Measurements from ENCODE around the gene ANKRD6. TPM values are rescaled to one million over a fixed set of nuclear protein-coding genes. Genes with fewer than 3 reads are reported as not detected.

ANKRD6 gene
- total RNA-seq, 1 experiment from 2014 or later = 1.8 TPM

DNA sequence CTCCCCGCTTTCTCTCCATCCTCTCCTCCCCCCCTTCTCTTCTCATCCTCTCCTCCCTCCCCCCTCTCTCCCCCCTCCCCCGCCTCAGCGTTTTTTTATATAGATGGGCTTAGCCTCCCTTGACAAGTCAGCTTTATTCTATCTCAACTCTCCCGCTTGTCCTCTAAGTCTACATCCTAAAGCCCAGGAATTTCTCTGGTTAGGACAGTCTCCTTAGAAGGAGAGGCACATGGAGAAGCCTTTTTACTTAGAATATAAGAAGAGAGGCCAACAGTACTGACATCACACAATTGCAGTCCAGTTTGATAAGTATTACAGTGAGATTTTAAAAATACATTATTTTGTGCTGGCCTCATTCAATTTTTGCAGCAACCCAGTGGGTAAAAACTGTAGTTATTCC lies 122.1 kb downstream of the ANKRD6 start:
- DNase-seq (ENCODE audit: extremely low read depth, low read depth) = no peak

DNA sequence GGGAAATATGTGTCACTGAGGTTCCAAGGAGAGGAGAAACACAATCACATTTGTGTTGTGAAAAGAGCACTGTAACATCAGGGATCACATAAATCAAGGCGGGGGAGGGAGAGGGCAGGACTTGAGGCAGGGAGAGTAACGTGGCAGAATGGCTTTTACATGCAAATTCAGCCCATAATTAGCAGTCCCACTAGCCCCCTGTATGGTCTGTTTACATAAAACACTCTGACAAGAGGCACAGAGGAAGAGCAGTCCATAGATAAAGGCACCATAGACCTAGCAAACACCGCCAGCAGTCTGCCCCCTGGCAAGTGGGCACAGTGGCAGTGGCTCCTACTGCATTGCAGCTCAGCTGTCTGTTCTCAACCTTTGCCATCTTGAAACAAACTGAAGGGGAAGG lies 122.9 kb downstream of the ANKRD6 start:
- DNase-seq (ENCODE audit: extremely low read depth, low read depth) = no peak

DNA sequence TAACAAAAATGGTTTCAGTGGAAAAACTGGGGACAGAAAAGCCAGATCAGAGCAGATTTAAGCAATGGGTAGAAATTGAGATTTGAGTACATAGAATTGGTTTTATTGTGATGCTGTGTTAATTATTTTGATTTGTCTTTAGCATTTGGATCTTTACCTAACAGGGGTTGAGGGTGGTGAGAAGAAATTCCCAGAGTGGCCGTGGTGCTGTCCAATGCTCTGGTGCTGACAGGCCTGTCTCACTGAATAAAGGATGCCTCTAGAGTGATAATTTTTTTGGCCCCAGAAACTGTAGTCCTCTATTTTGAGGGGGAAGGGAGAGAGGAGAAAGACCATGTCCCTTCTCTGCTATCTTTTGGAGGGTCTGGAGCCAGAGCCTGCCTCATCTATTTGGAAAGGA lies 126.5 kb downstream of the ANKRD6 start:
- no peak for DNase-seq (ENCODE audit: extremely low read depth, low read depth)

DNA sequence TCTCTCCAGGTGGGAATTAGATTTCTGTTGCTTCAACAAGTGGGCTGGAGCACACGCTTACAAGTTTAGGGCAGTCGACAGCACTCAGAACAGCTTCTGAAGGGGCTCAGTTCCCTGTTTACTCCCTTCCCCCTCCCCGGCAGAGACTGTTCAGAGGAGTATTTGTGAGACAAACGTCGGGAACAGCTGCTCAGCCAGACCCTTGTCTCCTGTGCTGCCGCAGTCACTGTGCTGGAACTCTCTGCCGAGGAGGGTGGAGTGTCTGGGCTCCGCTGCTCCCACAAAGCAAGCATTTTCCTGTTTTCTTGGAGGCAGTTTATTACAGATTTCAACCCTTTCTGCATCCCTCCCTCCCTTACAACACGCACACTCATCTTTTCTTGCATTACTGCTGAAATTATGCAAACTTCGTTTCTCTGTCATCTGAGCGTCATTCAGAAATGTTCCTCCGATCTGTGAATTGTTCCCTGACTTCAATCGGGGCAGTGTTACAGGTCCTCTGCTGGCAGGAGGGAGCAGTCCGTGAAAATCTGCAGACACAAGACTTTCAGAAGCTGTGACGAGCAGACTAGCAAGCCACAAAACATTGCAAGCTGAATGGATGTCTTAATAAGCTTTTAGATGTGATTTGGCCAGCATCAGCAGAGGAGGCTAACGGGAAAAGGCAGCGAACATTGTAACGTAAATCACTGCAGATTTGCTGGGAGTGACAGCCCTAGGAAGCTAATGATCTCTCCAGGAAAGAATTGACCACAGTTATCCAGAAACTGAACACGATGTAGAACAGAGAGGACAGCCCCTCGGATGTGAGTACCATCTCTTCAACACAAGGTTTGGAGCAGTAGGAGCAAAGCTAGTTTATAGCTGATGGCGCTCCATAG lies 129.4 kb downstream of the ANKRD6 start:
- no peak for DNase-seq (ENCODE audit: extremely low read depth, low read depth)

DNA sequence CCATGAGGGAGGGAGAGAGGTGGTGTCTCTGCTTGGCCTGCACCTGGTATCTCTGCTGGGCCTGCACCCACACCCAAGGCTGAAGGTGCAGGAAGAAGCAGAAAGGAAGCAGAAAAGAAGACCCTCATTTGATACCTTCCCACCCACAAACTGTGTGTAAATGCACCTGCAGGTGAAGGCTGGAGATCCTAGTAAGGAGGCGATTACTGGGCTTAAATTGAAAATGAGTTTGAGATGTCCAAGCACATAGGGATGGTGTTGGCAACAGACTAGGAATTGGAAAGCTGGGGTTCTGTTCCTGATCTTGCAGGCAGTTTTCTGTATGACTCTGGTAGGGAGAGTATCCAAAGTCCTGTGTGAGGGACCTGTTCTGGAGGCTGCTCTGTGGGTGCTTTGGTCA lies 130.9 kb downstream of the ANKRD6 start:
- no peak for DNase-seq (ENCODE audit: extremely low read depth, low read depth)

DNA sequence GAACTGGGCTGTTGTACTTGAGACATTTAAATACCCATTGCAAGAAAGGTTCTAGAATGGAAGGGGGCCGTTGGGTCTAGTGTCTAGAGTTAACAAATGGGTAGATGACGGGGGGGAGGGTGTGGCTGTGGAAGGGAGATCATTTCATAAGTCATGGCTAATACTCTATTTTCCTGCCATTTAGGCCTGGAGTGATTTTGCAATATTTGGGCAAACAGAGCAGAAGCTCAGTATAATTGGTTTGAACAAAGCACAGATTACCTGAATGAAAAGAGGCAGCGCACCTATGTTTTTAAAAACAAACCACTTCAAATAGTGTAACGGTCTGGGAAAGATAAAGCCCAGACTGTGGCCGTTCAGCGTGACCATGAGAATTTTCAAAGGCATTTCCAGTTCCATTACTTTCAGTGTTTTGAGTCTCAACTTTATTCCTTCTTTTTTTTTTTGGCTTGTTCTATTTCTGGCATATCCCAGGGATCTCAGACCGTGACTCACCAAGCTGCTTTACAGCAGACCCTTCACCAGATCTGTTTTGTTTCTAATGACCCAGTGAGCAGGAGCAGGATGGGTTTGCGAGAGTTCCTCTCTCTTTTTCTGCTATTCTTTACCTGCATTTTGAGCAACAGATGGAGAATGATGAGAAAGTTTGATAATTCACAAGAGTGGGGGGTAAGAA lies 131.9 kb downstream of the ANKRD6 start:
- DNase-seq (ENCODE audit: extremely low read depth, low read depth) = no peak

DNA sequence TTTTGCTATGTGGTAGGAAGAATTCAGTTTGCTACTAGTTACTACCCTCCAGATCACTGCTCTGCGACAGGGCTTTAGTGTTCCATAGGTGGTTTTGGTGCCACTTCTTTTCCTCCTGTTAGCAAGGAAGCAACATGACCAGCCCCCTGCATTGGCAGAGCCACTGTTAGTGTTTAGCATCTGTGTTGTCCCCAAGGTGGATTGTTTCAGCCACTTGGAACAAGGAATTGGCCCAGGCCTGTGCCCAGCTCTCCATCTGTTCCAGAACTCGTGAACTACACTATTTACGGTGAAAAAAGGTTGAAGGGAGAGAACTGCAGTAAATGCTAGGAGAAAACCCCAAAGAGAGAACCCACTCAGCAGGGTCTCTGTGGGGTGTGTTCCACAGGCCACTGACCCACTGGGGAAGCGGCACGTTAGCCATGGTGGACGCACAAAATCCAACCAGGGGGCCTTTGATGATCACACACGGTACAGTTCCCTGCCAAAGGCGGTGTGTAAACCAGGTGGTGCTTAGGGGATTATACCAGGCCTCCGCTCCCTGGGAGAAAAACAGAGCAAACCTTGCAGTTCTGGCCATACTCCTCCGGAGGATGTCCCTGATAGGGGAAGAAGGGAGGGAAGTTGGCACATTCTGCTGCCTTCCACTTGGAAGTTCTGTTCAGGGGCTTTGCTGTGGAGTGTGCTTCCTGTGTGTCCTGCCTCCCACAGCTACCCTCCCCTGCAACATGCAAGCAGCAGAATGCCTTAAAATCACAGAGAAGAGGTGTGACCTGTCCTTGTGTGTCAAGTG lies 133.3 kb downstream of the ANKRD6 start:
- DNase-seq (ENCODE audit: extremely low read depth, low read depth) = no peak

DNA sequence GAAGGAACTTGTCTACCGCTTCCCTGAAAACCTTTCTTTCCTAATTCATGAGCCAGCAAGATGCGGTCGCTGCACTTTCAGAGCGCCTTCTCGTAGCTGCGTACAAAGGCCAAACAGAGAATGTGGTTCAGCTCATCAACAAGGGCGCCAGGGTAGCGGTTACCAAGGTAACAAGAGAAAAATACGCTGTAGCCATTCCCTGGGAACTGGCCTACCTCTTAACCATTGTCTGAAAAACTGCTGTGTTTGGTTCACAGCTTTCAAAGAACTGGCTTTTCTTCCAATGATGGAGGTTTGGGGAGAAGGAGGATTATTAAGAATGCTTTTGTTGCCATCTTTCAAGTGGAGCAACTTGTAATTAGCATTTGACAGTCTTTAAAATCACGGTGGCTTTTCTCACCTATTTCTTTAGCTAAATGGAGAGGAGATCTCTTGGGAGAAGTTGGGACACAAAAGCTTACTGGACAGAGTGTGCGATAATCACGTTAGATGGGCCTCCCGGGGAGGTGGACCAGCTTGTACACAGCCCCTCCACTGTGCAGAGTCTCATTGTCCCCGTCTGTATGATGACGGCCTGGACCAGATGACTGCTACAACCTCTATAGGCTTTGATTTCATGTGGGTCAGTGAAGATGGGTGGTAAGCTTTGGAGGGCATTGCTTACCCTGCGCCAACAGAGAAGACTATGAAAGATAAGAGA lies 134.1 kb downstream of the ANKRD6 start:
- DNase-seq (ENCODE audit: extremely low read depth, low read depth) = no peak

DNA sequence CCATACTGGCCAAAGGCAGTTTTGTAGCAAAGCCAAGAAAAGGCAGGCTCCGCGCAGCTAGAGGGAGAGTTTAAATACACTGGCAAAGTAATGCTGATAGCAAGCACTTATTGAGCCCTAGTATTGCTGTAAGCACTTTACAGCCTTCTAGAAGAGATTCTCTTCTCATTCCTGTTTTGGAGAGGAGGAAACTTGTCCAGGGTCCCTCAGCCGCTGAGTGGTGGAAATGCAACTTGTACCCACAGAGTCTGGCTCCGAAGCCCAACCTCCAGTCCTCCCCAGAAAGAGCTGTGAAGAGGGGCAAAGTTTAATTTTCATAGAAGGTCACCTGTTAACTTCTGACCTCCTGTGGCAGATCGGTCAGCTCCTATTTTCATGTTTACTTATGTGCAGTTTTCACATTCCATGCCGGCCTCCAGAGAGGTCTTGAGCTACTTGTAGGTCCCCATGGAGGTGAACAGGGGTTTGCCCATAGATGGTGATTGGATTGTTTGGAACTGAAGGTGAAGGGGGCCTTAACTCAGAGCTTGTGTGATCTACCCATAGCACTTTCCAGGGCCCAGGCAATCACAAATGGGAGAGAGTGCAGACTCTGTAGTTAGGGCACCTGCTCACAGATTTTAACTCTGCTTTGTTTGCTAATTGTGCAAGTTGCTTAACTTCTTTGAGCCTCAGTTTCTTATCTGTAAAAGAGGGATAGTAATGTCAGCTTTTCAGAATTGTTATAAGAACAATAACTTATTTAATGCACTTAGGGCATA lies 134.9 kb downstream of the ANKRD6 start:
- DNase-seq (ENCODE audit: extremely low read depth, low read depth) = no peak

DNA sequence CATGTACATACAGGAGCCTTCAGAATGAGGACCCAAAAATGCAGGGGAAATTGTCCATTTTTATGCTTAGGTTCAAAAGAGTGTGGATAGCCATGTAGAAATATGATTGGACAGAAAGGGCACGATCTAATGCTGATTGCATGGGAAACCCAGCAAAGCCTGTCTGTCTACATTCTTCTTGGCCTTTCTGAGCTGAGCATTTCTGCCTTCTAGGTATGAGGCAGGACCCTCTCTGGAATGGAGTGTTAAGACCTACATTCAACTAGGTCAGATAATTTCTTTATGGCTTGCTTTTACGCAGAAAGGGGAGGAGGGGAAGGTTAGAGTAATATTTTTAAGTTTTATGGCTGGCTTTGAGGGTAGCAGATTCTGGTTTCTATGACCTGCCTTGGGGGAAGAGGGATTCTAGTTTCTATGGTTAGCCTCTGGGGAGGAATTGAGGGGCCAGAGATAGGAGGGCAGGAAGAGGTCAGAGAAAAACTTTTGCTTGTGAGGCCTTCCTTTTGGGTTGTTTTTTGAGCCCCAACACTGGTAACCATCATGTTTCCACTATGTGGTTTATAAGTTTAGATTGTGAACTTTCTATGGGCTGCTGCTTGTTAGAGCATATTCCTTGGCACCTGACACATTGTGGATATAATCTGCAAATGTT lies 142.1 kb downstream of the ANKRD6 start:
- no peak for DNase-seq (ENCODE audit: extremely low read depth, low read depth)

DNA sequence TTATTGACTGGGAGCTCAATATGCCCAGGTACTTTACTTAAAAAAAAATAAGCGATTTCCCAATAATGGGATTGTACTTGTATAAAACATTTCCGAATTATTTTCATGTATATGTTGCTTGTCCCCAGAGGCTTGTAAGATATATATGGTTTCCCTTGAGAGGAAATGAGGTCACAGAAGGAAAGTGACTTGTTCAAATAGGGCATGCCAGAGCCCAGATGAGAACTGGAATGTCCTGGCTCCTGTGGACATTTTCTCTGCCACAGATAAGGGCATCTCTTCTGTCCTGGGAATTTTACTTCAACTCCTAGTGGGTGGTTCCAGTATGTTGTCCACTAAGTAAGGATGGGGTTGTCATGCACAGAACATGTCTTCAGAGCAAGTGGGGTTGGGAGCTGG lies 142.6 kb downstream of the ANKRD6 start:
- no peak for DNase-seq (ENCODE audit: extremely low read depth, low read depth)

DNA sequence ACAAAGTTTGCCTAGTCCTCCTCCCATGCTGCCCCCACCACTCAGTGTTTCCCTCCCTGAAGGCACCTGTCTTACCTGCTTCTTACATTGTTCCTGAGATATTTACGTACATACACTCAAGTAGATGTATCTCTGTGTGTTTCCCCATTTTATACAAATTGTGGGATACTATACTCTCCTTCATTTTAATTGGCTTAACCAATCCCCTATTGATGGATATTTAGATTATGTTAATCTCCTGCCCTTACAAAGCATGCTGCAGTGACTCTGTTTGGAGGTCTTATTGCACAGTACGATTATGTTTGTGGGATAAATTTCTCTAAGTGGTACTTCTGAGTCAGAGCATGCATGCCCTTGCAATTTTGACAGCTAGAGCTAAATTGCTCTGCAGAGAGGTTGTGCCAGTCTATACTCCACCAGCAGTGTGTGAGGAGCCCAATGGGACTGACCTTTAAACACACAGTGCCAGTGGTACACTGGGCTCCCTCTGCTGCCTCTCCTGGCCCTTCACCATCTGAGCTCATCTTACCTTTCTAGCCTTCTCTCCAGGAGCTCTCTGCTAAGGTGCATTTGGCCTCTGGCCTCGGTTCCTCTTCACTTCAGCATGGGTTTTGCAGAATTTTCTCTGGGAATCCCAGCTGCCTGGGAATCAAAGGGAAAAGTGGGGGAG lies 148.2 kb downstream of the ANKRD6 start:
- no peak for DNase-seq (ENCODE audit: extremely low read depth, low read depth)

DNA sequence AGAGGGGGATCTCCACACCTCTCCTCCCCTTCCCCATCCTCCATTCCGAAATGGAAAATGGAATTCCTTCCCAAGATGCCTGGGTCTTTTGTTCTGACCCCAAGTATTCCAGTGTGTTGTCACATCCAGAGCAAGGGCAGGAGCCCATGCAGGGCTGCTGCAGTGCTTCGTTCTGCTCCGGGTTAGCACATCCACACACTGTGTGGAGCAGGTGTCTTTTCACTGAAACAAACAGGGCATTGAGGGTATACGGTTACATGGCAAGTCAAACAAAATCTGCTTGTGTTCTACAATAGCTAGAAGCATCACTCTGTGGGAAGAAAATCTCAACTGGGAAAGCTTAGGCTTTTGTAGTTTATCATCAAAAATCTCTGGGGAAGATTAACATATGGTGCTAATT lies 148.7 kb downstream of the ANKRD6 start:
- DNase-seq (ENCODE audit: extremely low read depth, low read depth) = no peak

DNA sequence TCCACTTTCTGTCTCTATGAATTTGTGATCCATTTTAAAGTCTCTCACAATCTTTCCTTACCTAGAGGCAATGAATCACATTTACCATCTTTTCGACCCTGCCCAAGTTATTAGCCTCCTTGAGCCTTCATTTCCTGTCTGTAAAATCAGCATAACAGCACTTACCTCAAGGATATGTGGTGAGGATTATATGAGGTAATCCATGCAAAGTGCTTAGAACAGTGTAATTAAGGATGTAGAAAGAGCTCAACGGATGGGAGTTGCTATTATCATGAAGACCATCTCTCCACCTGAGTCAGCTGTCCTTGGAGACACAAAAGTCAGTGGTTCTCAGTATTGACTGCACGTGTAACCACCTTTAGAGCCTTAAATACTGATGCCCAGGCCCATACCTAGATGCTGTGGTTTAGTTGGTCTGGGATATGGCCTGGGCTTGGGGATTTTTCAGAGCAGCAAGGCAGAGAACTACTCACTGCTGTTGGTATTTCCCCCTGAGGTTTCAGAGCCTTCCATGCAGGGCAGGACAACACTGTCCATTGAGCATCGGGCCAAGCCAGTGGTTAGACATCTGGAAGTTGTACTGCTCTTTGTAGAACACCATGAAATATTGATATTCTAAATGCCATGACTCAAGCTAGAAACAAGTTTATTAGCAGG lies 149.8 kb downstream of the ANKRD6 start:
- DNase-seq (ENCODE audit: extremely low read depth, low read depth) = no peak

DNA sequence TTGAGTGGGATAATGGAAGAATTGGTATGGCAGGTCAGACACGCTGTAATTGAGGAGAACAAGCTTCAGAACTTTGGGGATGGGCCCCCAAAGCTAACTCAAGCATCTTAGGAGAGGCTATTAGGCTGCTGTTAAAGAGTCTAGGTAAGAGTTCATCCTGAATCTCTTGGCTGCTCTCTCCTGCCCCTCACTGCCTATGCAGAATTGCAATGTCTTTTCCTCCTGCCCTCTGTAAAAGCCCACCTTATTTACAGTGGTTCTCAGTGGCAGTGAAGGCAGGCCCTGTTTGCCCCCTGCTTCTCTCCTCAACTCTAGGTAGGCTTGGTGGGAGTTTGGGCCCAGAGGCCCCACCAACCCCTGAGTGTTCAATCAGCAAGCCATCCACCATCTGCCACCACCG lies 150.6 kb downstream of the ANKRD6 start:
- DNase-seq (ENCODE audit: extremely low read depth, low read depth) = no peak

DNA sequence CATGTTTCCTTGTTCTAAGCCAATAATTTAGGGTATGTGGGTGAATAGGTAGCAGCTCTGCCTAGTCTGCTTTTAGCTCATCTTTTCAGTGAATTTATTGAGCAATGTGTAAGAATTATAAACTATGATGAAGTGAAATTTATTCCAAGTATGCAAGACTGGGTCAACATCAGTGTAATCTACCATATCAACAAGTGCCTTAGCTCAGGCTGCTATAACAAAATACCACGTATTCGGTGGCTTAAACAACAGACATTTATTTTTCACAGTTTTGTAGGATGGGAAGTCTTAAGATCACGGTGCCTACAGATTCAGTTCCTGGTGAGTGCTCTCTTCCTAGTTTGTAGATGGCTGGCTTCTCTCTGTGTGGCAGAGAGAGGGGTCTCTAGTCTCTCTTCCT lies 151.6 kb downstream of the ANKRD6 start:
- DNase-seq (ENCODE audit: extremely low read depth, low read depth) = no peak

DNA sequence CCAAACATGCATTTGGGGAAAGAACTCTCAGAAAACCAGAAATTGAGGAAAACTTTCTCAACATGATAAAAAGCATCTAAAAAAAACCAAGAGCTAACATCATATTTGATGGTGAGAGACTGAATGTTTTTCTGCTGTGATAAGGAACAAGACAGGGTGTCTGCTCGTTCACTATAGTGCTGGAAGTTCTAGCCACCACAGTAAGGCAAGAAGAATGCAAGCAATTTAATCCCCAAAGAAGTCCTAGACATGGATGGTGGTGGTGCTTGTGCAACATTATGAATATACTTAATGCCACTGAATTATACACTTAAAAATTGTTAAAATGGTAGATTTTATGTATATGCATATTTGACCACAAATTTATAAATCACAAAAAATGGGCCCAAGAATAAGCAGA lies 152.2 kb downstream of the ANKRD6 start:
- DNase-seq (ENCODE audit: extremely low read depth, low read depth) = no peak

DNA sequence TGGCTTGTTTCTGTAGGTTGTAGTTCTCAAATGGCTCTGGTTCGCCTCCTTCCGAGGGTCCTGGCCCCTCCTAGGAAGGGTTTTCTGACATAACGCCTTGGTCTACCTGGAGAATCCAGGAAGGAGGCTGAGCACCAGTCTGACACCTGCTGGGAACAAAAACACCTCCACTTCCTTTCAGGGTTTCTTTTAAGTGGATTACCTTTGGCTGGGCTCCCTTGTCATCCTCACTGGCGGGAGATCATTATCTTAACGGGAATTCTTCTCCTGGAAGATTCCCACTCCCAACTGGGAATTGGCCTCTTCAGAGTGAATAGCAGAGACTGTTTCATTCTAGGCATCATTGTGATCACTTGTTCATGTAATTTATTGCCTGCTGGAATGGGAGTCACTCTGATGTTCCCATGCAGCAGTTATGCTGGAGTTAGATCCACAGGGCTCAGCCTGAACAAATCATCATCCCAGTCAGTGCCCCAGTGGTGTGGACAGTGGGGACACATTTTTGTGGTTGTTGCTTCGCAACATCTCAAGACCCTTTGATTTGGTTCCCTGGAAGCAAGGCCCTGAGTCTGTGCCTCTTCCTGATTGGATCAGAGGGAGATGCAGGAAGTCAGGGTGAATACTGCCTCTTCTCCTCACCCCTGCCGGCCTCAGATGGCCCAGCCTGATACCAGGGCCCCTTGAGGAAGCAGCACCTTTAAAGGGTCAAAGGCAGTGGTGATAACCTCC lies 156.5 kb downstream of the ANKRD6 start:
- no peak for DNase-seq (ENCODE audit: extremely low read depth, low read depth)

Data from NCI-H460 (cell line).